Trophoblast cell (in vitro differentiated cells and primary cell): ENCODE measurements around the gene SCEL.
"Not testable (repeated sequence)": the region's sequence is repeated elsewhere in the genome, so short reads cannot be mapped to it uniquely, and the experiment has no call there.

ENCODE experiments used
- DNase-seq, 2 donors: peaks; one replicate each; pipeline ENCODE4 v3.0.0-alpha.2; 2016
- H2AFZ ChIP-seq: 2 replicates; pipeline ENCODE4 v1.6.1; 2013; ENCODE audit warnings: low read length, moderate library complexity, mild to moderate bottlenecking; ENCODE audit not compliant: insufficient read depth, poor library complexity
- H2AK5ac ChIP-seq: 2 replicates; pipeline ENCODE4 v1.6.1; 2013; ENCODE audit warnings: mild to moderate bottlenecking, low read length
- H2BK120ac ChIP-seq: 2 replicates; pipeline ENCODE4 v1.6.1; 2013; ENCODE audit warnings: low read length, mild to moderate bottlenecking, moderate library complexity; ENCODE audit not compliant: insufficient read depth, poor library complexity
- H2BK12ac ChIP-seq: 2 replicates; pipeline ENCODE4 v1.6.1; 2013; ENCODE audit warnings: mild to moderate bottlenecking, low read length, moderate library complexity
- H2BK5ac ChIP-seq: 2 replicates; pipeline ENCODE4 v1.6.1; 2013; ENCODE audit warnings: low read length, low read depth, moderate library complexity, mild to moderate bottlenecking; ENCODE audit not compliant: poor library complexity
- H3K14ac ChIP-seq: 2 replicates; pipeline ENCODE4 v1.6.1; 2013; ENCODE audit warnings: mild to moderate bottlenecking, low read length
- H3K18ac ChIP-seq: 2 replicates; pipeline ENCODE4 v1.6.1; 2013; ENCODE audit warnings: mild to moderate bottlenecking, low read length
- H3K23ac ChIP-seq: 2 replicates; pipeline ENCODE4 v1.6.1; 2013; ENCODE audit warnings: low read length
- H3K27ac ChIP-seq: 2 replicates; pipeline ENCODE4 v1.5.1; 2013; ENCODE audit warnings: low read depth, mild to moderate bottlenecking, inconsistent platforms, low read length, moderate library complexity
- H3K27me3 ChIP-seq: 2 replicates; pipeline ENCODE4 v1.6.1; 2013; ENCODE audit warnings: inconsistent platforms, mild to moderate bottlenecking, low read length, moderate library complexity; ENCODE audit not compliant: insufficient read depth
- H3K36me3 ChIP-seq, 2 experiments: 1 replicate in 1 of 2; 2 replicates in 1 of 2; pipeline ENCODE4 v1.6.1; 2013; ENCODE audit warnings: low read length in 2 of 2, mild to moderate bottlenecking in 2 of 2, moderate library complexity in 1 of 2; ENCODE audit not compliant: insufficient read depth in 2 of 2, control insufficient read depth in 1 of 2
- H3K4ac ChIP-seq: 2 replicates; pipeline ENCODE4 v1.6.1; 2013; ENCODE audit warnings: low read depth, mild to moderate bottlenecking, low read length, moderate library complexity
- H3K4me1 ChIP-seq, 2 experiments: 1 replicate in 1 of 2; 2 replicates in 1 of 2; pipeline ENCODE4 v1.6.1; 2013; ENCODE audit warnings: low read length in 2 of 2, mild to moderate bottlenecking in 2 of 2, moderate library complexity in 1 of 2; ENCODE audit not compliant: insufficient read depth in 2 of 2, control insufficient read depth in 1 of 2
- H3K4me2 ChIP-seq: 2 replicates; pipeline ENCODE4 v1.6.1; 2013; ENCODE audit warnings: inconsistent platforms, mild to moderate bottlenecking, low read length, moderate library complexity
- H3K4me3 ChIP-seq: 2 replicates; pipeline ENCODE4 v1.5.1; 2013; ENCODE audit warnings: mild to moderate bottlenecking, low read depth, low read length, inconsistent platforms
- H3K79me1 ChIP-seq: one replicate; pipeline ENCODE4 v1.6.1; 2013; ENCODE audit warnings: low read length
- H3K79me2 ChIP-seq: 2 replicates; pipeline ENCODE4 v1.6.1; 2013; ENCODE audit warnings: low read length, mild to moderate bottlenecking; ENCODE audit not compliant: control insufficient read depth, insufficient read depth, poor library complexity
- H3K9ac ChIP-seq: 2 replicates; pipeline ENCODE4 v1.6.1; 2013; ENCODE audit warnings: mild to moderate bottlenecking, low read length
- H3K9me3 ChIP-seq: 2 replicates; pipeline ENCODE4 v1.6.1; 2013; ENCODE audit warnings: low read depth, mild to moderate bottlenecking, control low read depth, inconsistent platforms, low read length; ENCODE audit not compliant: insufficient read depth
- H4K12ac ChIP-seq: 2 replicates; pipeline ENCODE4 v1.6.1; 2013; ENCODE audit warnings: low read depth, mild to moderate bottlenecking, low read length, moderate library complexity
- H4K8ac ChIP-seq: 2 replicates; pipeline ENCODE4 v1.6.1; 2013; ENCODE audit warnings: low read depth, mild to moderate bottlenecking, low read length, moderate library complexity
- H4K91ac ChIP-seq: one replicate; pipeline ENCODE4 v1.6.1; 2013; ENCODE audit warnings: low read depth, mild to moderate bottlenecking, low read length, moderate library complexity
- WGBS: extraction: QIAGEN DNeasy Blood & Tissue Kit; methylation state at CpG from one replicate; pipeline ENCODE4 v1.1.7; 2013; ENCODE audit warnings: missing lambda C conversion rate; ENCODE audit not compliant: insufficient read length, insufficient coverage; ENCODE audit errors: extremely low coverage; 5-methylcytosine and 5-hydroxymethylcytosine counted together

Gene SCEL

DNA sequence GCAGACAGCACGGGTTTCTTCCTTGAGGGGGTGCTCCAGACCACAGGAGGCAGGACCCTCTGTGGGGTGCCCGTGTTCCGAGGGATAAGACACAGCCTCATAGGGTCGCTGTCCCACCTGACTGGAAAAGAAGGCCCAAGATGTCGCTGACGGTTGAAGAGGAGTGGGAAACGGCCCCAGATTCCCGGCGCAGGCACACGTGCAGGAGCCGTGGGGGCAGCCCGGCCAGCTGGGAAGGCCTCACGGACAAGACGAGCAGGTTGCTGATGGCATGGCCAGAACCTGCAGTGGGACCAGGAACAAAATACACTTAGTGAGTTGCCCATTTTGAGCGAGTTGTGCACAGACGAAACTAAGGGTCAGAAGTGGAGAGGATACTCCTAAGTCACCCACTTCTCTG, 126.8 kb downstream of the SCEL start:
- not testable (repeated sequence) for H3K4me3 ChIP-seq, H3K27ac ChIP-seq, H3K23ac ChIP-seq, H2AK5ac ChIP-seq, H2AFZ ChIP-seq, H4K8ac ChIP-seq, H3K4me2 ChIP-seq, H3K79me1 ChIP-seq, H2BK5ac ChIP-seq, H3K4ac ChIP-seq, H4K12ac ChIP-seq, H3K27me3 ChIP-seq, H3K9ac ChIP-seq, H3K18ac ChIP-seq, H3K4me1 ChIP-seq, DNase-seq, H3K36me3 ChIP-seq, H2BK120ac ChIP-seq, H4K91ac ChIP-seq, H3K14ac ChIP-seq, H2BK12ac ChIP-seq, H3K9me3 ChIP-seq, H3K79me2 ChIP-seq
- WGBS, result no CpG with 5 or more reads among the region's 16 CpGs

DNA sequence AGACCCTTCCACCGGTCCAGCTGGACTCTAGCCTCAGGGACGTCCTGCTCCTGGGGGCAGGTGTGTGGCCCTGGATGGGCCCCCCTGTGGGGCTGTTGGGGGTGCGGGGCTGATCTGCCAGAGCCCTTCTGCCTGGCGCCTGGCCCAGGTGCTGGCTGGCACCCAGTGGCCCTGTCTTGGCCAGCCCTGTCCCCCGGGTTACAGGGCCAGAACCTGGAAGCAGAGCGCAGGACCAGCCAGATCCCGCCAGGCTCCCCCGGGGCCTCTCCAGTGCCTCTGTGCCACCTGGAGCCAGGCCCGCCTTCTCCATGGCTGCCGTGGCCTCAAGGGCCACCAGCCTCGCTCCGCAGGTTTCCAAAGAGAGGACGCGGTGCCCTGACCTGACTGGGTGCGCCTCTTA, 127.3 kb downstream of the SCEL start:
- H3K79me1 ChIP-seq, H4K8ac ChIP-seq, H4K91ac ChIP-seq, DNase-seq, H2AK5ac ChIP-seq, H2BK120ac ChIP-seq, H3K18ac ChIP-seq, H3K23ac ChIP-seq, H3K36me3 ChIP-seq, H3K9ac ChIP-seq, H3K27ac ChIP-seq, H3K14ac ChIP-seq, H2AFZ ChIP-seq, H3K79me2 ChIP-seq, H3K4me3 ChIP-seq, H3K4ac ChIP-seq, H4K12ac ChIP-seq, H2BK5ac ChIP-seq, H3K27me3 ChIP-seq, H3K4me2 ChIP-seq, H2BK12ac ChIP-seq, H3K4me1 ChIP-seq, H3K9me3 ChIP-seq: not testable (repeated sequence)
- WGBS, result no CpG with 5 or more reads among the region's 15 CpGs

DNA sequence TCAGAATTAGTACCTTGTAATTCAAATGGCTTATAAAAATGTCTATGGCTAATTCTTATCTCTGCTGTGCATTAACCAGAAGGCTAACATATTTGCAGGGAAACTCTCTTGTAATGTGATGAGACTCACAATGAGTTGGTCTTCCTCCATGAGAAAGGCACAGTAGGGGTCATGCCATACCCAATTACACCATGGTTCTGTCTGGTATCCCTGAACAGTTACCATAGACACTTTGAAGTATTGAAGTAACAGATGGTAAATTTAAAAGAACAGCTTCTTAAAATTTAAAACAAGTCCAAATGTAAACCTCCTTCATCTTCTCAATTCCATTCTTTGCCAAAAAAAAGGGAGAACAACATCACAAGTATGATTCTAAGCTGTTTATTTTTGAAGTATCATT, 139.3 kb downstream of the SCEL start:
- Histone ChIP-seq H3K9me3 (no peaks in the 10 kb centered on the region), H3K4me1 (no peaks in the 10 kb centered on the region), H3K79me2 (no peaks in the 10 kb centered on the region), H3K14ac (no peak overlapping the region), H4K8ac (no peak overlapping the region), H4K91ac (no peak overlapping the region), H3K4me2 (no peak overlapping the region), H3K9ac (no peak overlapping the region), H2AFZ (no peak overlapping the region), H3K36me3 (no peaks in the 10 kb centered on the region), H3K23ac (no peak overlapping the region), H3K4me3 (no peak overlapping the region), H3K18ac (no peak overlapping the region), H3K27me3 (no peaks in the 10 kb centered on the region), H3K79me1 (no peaks in the 10 kb centered on the region), H2BK12ac (no peak overlapping the region), H4K12ac (no peak overlapping the region), H3K27ac (no peak overlapping the region), H2BK120ac (no peak overlapping the region), H3K4ac (no peak overlapping the region), H2BK5ac (no peak overlapping the region), H2AK5ac (no peak overlapping the region)
- no peak for DNase-seq

DNA sequence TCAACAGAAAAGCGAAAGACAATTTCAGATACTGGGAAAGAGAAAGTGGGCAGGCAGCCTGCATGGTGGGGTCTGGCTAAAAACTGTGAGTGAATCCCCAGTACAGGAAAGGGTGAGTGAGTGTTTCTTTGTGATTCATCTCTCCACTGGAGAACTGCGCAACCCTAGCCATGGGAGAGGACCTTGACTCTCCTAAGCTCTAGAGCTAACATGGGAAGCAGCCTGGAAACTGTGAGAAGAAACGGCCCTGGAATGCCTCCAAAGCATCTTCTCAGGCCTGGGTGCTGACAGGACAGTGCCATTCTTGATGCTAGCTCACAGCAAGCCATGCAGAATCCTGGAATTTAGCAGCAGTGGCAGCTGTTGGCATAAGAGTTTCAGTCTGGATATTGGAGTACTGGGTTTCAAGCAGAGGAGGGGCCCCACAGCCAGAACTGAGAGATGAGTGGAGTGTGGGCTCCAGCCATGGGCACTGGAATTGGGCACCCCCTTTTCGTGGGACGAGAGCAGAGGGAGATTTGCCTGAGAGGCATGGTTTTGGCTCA, 143.3 kb downstream of the SCEL start:
- Histone ChIP-seq H3K79me1 (no peaks in the 10 kb centered on the region), H4K12ac (no peak overlapping the region), H4K91ac (no peak overlapping the region), H3K4me1 (no peaks in the 10 kb centered on the region), H2BK120ac (no peak overlapping the region), H3K14ac (no peak overlapping the region), H3K36me3 (no peaks in the 10 kb centered on the region), H2AK5ac (no peak overlapping the region), H2AFZ (no peak overlapping the region), H4K8ac (no peak overlapping the region), H3K79me2 (no peaks in the 10 kb centered on the region), H3K4ac (no peak overlapping the region), H2BK12ac (no peak overlapping the region), H3K9ac (no peak overlapping the region), H3K4me2 (no peak overlapping the region), H3K23ac (no peak overlapping the region), H2BK5ac (no peak overlapping the region), H3K27me3 (no peaks in the 10 kb centered on the region), H3K18ac (no peak overlapping the region), H3K27ac (no peak overlapping the region), H3K4me3 (no peak overlapping the region), H3K9me3 (no peaks in the 10 kb centered on the region)
- no CpG with 5 or more reads among the region's 5 CpGs for WGBS
- no peak for DNase-seq
